ENCODE results near the gene ADAMTS16. TPM values are rescaled to one million over a fixed set of nuclear protein-coding genes. Genes with fewer than 3 reads are reported as not detected.

The ADAMTS16 gene
- total RNA-seq, 1 experiment from 2014 or later, result 0.11 TPM

GRCh38 chr5:5351288-5351979 lies 211.3 kb downstream of the ADAMTS16 start:
- CTCF ChIA-PET, result no interaction called here
- peaks cover 14% of the 10 kb centered on the region for H3K4me1 Mint-ChIP-seq (ENCODE audit: low read depth, unreplicated experiment)
- POLR2A ChIA-PET, result no interaction called here
- H3K4me3 Mint-ChIP-seq (ENCODE audit: unreplicated experiment), result no peak overlapping the region
- TF ChIP-seq, protein P1, sequence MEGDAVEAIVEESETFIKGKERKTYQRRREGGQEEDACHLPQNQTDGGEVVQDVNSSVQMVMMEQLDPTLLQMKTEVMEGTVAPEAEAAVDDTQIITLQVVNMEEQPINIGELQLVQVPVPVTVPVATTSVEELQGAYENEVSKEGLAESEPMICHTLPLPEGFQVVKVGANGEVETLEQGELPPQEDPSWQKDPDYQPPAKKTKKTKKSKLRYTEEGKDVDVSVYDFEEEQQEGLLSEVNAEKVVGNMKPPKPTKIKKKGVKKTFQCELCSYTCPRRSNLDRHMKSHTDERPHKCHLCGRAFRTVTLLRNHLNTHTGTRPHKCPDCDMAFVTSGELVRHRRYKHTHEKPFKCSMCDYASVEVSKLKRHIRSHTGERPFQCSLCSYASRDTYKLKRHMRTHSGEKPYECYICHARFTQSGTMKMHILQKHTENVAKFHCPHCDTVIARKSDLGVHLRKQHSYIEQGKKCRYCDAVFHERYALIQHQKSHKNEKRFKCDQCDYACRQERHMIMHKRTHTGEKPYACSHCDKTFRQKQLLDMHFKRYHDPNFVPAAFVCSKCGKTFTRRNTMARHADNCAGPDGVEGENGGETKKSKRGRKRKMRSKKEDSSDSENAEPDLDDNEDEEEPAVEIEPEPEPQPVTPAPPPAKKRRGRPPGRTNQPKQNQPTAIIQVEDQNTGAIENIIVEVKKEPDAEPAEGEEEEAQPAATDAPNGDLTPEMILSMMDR (IDR thresholded peaks at IDR 0.05; ENCODE audit: insufficient read depth in 1 of 2, low read depth in 1 of 2, low read length in 1 of 2, severe bottlenecking in 1 of 2, unreplicated experiment in 1 of 2), result no peak
- Histone ChIP-seq H3K4me1 (peaks cover 9% of the 10 kb centered on the region; the same call in 1 of the 2 replicates), H3K4me3 (ENCODE audit: low read depth, low read length) (no peak overlapping the region), H3K36me3 (ENCODE audit: control insufficient read depth, insufficient read depth, low read length) (no peaks in the 10 kb centered on the region), H3K27me3 (replicated peaks; ENCODE audit: control insufficient read depth, insufficient read depth, low read length) (no peaks in the 10 kb centered on the region), H3K9me3 (no peaks in the 10 kb centered on the region)
- H3K27ac Mint-ChIP-seq (ENCODE audit: unreplicated experiment), result no peak overlapping the region
- no peak for DNase-seq
- peaks cover 6% of the 10 kb centered on the region for H3K36me3 Mint-ChIP-seq (ENCODE audit: insufficient read depth, unreplicated experiment)
- H3K9me3 Mint-ChIP-seq (ENCODE audit: unreplicated experiment), result no peaks in the 10 kb centered on the region
- no peaks in the 10 kb centered on the region for H3K27me3 Mint-ChIP-seq (ENCODE audit: insufficient read depth, unreplicated experiment)
- no TSS peak for BruUV-seq (replicated peaks)
- intact Hi-C loops (cut with micrococcal nuclease; ENCODE audit: unreplicated experiment), result no loop called here

- TF ChIP-seq, protein P1 (IDR thresholded peaks at IDR 0.05; ENCODE audit: insufficient read depth in 1 of 2, low read depth in 1 of 2, low read length in 1 of 2, severe bottlenecking in 1 of 2, unreplicated experiment in 1 of 2), result no peak
- Histone ChIP-seq H3K36me3 (ENCODE audit: control insufficient read depth, insufficient read depth, low read length) (no peaks in the 10 kb centered on the region), H3K27me3 (replicated peaks; ENCODE audit: control insufficient read depth, insufficient read depth, low read length) (no peaks in the 10 kb centered on the region), H3K4me3 (ENCODE audit: low read depth, low read length) (no peak overlapping the region), H3K4me1 (peaks cover 9% of the 10 kb centered on the region; the same call in 1 of the 2 replicates), H3K9me3 (no peaks in the 10 kb centered on the region)
- no peaks in the 10 kb centered on the region for H3K9me3 Mint-ChIP-seq (ENCODE audit: unreplicated experiment)
- intact Hi-C loops (cut with micrococcal nuclease; ENCODE audit: unreplicated experiment), result no loop called here
- H3K4me3 Mint-ChIP-seq (ENCODE audit: unreplicated experiment), result no peak overlapping the region
- peaks cover 14% of the 10 kb centered on the region for H3K4me1 Mint-ChIP-seq (ENCODE audit: low read depth, unreplicated experiment)
- ChIA-PET CTCF (no interaction called here), POLR2A (no interaction called here)
- H3K27me3 Mint-ChIP-seq (ENCODE audit: insufficient read depth, unreplicated experiment), result no peaks in the 10 kb centered on the region
- no peak for DNase-seq
- no peak overlapping the region for H3K27ac Mint-ChIP-seq (ENCODE audit: unreplicated experiment)
- BruUV-seq (replicated peaks), result no TSS peak
- H3K36me3 Mint-ChIP-seq (ENCODE audit: insufficient read depth, unreplicated experiment), result peaks cover 6% of the 10 kb centered on the region
Observed at GRCh38 chr5:5352675-5353074, 212.5 kb downstream of the ADAMTS16 start.

GRCh38 chr5:5353681-5354080 lies 213.6 kb downstream of the ADAMTS16 start:
- Mint-ChIP-seq H3K4me3 (ENCODE audit: unreplicated experiment) (no peak overlapping the region), H3K27ac (ENCODE audit: unreplicated experiment) (no peak overlapping the region), H3K4me1 (ENCODE audit: low read depth, unreplicated experiment) (peaks cover 14% of the 10 kb centered on the region), H3K36me3 (ENCODE audit: insufficient read depth, unreplicated experiment) (peaks cover 6% of the 10 kb centered on the region), H3K27me3 (ENCODE audit: insufficient read depth, unreplicated experiment) (no peaks in the 10 kb centered on the region), H3K9me3 (ENCODE audit: unreplicated experiment) (no peaks in the 10 kb centered on the region)
- peaks cover 9% of the 10 kb centered on the region; the same call in 1 of the 2 replicates for H3K4me1 ChIP-seq
- H3K9me3 ChIP-seq, result no peaks in the 10 kb centered on the region
- ChIA-PET CTCF (no interaction called here), POLR2A (no interaction called here)
- BruUV-seq (replicated peaks), result no TSS peak
- DNase-seq, result no peak
- H3K4me3 ChIP-seq (ENCODE audit: low read depth, low read length), result no peak overlapping the region
- no peaks in the 10 kb centered on the region for H3K27me3 ChIP-seq (replicated peaks; ENCODE audit: control insufficient read depth, insufficient read depth, low read length)
- H3K36me3 ChIP-seq (ENCODE audit: control insufficient read depth, insufficient read depth, low read length), result no peaks in the 10 kb centered on the region
- TF ChIP-seq, protein P1 (IDR thresholded peaks at IDR 0.05; ENCODE audit: insufficient read depth in 1 of 2, low read depth in 1 of 2, low read length in 1 of 2, severe bottlenecking in 1 of 2, unreplicated experiment in 1 of 2), result no peak
- intact Hi-C loops (cut with micrococcal nuclease; ENCODE audit: unreplicated experiment), result no loop called here

Measured in Caco-2 (cell line).